RWPE2 (cell line): ENCODE measurements around the gene BAHCC1.

Experiments used
- ATAC-seq: fragments of 200-7000 bp; cut with Tn5 transposase; 3 replicates; pipeline ENCODE4 v1.9.1; 2021; ENCODE audit warnings: low read depth
- DNase-seq: peaks from one replicate; pipeline ENCODE4 v3.0.0-alpha.2; 2020; ENCODE audit warnings: low spot score
- H3K27ac ChIP-seq: fragments of 450-650 bp; 2 replicates; pipeline ENCODE4 v1.5.1; 2017; ENCODE audit warnings: mild to moderate bottlenecking; ENCODE audit not compliant: poor library complexity, severe bottlenecking
- H3K27me3 ChIP-seq: fragments of 250-450 bp; sonication (Bioruptor Pico); 2 replicates; pipeline ENCODE4 v1.5.1; 2021; ENCODE audit warnings: mild to moderate bottlenecking, moderate library complexity; ENCODE audit not compliant: insufficient read depth, poor library complexity, severe bottlenecking
- H3K36me3 ChIP-seq: fragments of 250-450 bp; sonication (Bioruptor Pico); 2 replicates; pipeline ENCODE4 v1.5.1; 2020; ENCODE audit warnings: low read depth, mild to moderate bottlenecking, moderate library complexity
- H3K4me1 ChIP-seq: fragments of 250-450 bp; sonication (Bioruptor Pico); 2 replicates; pipeline ENCODE4 v1.5.1; 2021; ENCODE audit warnings: mild to moderate bottlenecking, moderate library complexity; ENCODE audit not compliant: insufficient read depth, poor library complexity, severe bottlenecking
- H3K4me3 ChIP-seq: fragments of 250-450 bp; sonication (Bioruptor Pico); 2 replicates; pipeline ENCODE4 v1.5.1; 2021; ENCODE audit warnings: mild to moderate bottlenecking, moderate library complexity; ENCODE audit not compliant: severe bottlenecking
- H3K9me3 ChIP-seq: fragments of 250-450 bp; sonication (Bioruptor Pico); 2 replicates; pipeline ENCODE4 v1.5.1; 2021; ENCODE audit warnings: mild to moderate bottlenecking, moderate library complexity; ENCODE audit not compliant: severe bottlenecking
- TF ChIP-seq, protein P1 (sequence below): fragments of 450-650 bp; IDR thresholded peaks from one replicate; pipeline ENCODE4 v1.5.1; 2017; ENCODE audit warnings: mild to moderate bottlenecking, moderate library complexity; ENCODE audit not compliant: poor library complexity, severe bottlenecking

BAHCC1 gene

DNA sequence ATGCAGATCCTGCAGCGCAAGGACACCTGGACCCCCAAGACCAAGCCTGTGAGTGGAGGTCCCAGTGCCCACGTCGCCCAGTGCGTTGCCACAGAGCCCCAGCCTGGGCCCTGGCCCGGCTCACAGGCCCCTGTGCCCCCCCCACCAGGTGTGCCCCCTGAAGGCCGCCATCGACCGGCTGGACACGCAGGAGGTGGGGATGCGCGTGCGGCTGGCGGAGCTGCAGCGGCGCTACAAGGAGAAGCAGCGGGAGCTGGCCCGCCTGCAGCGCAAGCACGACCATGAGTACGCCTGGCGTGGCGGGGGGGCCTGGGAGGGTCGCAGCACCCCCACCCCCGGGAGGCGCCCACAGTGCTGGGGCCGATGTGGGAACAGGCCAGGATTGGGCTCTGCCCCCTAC is 56.6 kb downstream of the BAHCC1 start:
- Histone ChIP-seq H3K4me3 (no peak overlapping the region), H3K27me3 (no peaks in the 10 kb centered on the region), H3K36me3 (no peaks in the 10 kb centered on the region), H3K27ac (no peak overlapping the region), H3K9me3 (no peaks in the 10 kb centered on the region), H3K4me1 (no peaks in the 10 kb centered on the region)
- TF ChIP-seq, protein P1, sequence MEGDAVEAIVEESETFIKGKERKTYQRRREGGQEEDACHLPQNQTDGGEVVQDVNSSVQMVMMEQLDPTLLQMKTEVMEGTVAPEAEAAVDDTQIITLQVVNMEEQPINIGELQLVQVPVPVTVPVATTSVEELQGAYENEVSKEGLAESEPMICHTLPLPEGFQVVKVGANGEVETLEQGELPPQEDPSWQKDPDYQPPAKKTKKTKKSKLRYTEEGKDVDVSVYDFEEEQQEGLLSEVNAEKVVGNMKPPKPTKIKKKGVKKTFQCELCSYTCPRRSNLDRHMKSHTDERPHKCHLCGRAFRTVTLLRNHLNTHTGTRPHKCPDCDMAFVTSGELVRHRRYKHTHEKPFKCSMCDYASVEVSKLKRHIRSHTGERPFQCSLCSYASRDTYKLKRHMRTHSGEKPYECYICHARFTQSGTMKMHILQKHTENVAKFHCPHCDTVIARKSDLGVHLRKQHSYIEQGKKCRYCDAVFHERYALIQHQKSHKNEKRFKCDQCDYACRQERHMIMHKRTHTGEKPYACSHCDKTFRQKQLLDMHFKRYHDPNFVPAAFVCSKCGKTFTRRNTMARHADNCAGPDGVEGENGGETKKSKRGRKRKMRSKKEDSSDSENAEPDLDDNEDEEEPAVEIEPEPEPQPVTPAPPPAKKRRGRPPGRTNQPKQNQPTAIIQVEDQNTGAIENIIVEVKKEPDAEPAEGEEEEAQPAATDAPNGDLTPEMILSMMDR: no peak
- ATAC-seq: no peak
- no peak for DNase-seq

DNA sequence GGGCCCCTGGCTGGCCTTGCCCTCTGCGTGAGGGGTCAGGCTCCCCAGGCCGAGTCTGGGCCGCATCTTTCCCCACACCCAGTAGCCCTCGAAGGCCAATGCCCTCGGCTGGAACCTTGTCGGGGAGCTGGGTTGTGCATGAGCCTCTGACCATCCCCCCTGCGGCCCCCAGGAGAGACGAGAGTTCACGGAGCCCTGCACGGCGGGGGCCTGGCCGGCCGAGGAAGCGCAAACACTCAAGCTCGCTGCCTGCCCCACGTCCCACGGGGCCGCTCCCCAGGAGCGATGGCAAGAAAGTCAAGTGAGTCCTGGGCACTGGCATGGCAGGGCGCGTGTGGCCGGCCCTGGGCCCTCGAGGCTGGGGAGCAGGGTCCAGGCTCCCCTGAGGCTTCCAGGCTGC is 57.3 kb downstream of the BAHCC1 start:
- Histone ChIP-seq H3K9me3 (no peaks in the 10 kb centered on the region), H3K27me3 (no peaks in the 10 kb centered on the region), H3K4me3 (no peak overlapping the region), H3K27ac (no peak overlapping the region), H3K36me3 (no peaks in the 10 kb centered on the region), H3K4me1 (no peaks in the 10 kb centered on the region)
- no peak for DNase-seq
- no peak for ATAC-seq
- TF ChIP-seq, protein P1: no peak

DNA sequence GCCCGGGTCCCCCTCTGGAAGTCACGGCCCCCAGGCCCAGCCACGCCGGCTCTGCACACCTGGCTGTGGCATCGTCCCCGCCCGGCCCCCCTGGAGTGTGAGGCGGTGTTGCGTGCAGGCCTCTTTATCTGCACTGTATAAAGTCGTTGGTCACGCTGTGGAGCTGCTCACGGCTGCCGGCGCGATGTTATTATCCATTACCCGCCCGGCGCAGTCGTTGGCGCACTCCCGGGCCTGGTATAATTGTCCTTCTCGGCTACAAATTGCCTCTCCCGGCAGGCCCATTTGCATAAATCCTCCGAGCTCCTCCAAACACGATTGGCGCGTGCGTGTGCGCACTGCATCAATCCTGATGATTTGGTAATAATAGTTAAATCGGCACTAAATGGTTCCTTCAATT is 57.8 kb downstream of the BAHCC1 start:
- H3K9me3 ChIP-seq: no peaks in the 10 kb centered on the region

DNA sequence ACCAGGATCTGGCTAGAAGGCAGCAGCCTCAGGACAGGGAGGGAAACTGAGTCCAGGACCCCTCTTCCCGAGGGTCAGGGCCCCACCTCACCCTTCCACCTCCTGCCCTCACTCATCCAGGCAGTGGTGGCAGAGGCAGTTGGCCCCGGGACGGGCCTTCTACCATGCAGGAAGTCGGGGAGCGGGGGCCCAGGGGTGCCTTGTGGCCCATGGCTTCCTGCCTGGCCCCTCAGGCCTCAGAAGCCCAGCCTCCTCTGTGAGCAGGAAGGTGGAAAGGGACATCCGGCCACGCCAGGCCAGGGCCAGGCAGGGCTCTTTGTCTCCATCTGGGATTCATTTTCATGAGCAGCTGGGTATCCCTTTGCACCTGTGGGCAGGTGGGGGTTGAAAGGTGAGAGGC is 58.5 kb downstream of the BAHCC1 start:
- Histone ChIP-seq H3K4me3 (no peak overlapping the region), H3K9me3 (no peaks in the 10 kb centered on the region), H3K27me3 (no peaks in the 10 kb centered on the region), H3K27ac (no peak overlapping the region), H3K36me3 (no peaks in the 10 kb centered on the region), H3K4me1 (no peaks in the 10 kb centered on the region)
- DNase-seq (no peak), ATAC-seq (no peak)
- TF ChIP-seq, protein P1: no peak

More for the DNA sequence above, 57.8 kb downstream of the BAHCC1 start:
- TF ChIP-seq, protein P1: no peak
- Histone ChIP-seq H3K27me3 (no peaks in the 10 kb centered on the region), H3K27ac (no peak overlapping the region), H3K36me3 (no peaks in the 10 kb centered on the region), H3K4me3 (no peak overlapping the region), H3K4me1 (no peaks in the 10 kb centered on the region)
- no peak for DNase-seq
- ATAC-seq: no peak

DNA sequence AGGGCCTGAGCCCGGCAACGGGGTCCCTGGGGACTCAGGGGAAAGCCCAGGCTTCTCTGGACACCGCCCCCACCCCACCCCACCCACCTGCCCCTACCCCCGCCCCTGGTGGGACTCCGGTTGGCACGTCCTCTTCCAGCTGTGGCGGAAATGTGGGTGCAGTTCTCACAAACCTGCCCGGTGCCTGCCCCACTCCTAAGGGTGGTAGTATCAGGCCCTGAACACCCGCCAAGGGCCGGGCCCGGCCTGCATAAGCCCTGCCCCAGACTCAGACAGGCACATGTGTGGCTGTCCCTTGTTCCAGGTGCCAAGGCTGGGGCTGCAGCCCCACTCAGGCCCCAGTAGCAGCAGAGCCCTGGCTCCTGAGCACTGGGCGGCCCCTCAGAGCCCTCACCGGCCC is 59.2 kb downstream of the BAHCC1 start:
- no peaks in the 10 kb centered on the region for H3K9me3 ChIP-seq
- ATAC-seq: no peak

More for the DNA sequence above, 59.2 kb downstream of the BAHCC1 start:
- no peaks in the 10 kb centered on the region for H3K27me3 ChIP-seq
- DNase-seq: no peak
- H3K27ac ChIP-seq: no peak overlapping the region
- no peak overlapping the region for H3K4me3 ChIP-seq
- no peaks in the 10 kb centered on the region for H3K36me3 ChIP-seq
- TF ChIP-seq, protein P1: no peak
- H3K4me1 ChIP-seq: no peaks in the 10 kb centered on the region
